ENCODE data around the gene PCSK5.

- TF ChIP-seq, protein P1, sequence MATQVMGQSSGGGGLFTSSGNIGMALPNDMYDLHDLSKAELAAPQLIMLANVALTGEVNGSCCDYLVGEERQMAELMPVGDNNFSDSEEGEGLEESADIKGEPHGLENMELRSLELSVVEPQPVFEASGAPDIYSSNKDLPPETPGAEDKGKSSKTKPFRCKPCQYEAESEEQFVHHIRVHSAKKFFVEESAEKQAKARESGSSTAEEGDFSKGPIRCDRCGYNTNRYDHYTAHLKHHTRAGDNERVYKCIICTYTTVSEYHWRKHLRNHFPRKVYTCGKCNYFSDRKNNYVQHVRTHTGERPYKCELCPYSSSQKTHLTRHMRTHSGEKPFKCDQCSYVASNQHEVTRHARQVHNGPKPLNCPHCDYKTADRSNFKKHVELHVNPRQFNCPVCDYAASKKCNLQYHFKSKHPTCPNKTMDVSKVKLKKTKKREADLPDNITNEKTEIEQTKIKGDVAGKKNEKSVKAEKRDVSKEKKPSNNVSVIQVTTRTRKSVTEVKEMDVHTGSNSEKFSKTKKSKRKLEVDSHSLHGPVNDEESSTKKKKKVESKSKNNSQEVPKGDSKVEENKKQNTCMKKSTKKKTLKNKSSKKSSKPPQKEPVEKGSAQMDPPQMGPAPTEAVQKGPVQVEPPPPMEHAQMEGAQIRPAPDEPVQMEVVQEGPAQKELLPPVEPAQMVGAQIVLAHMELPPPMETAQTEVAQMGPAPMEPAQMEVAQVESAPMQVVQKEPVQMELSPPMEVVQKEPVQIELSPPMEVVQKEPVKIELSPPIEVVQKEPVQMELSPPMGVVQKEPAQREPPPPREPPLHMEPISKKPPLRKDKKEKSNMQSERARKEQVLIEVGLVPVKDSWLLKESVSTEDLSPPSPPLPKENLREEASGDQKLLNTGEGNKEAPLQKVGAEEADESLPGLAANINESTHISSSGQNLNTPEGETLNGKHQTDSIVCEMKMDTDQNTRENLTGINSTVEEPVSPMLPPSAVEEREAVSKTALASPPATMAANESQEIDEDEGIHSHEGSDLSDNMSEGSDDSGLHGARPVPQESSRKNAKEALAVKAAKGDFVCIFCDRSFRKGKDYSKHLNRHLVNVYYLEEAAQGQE (IDR thresholded peaks at IDR 0.05; ENCODE audit: low read depth), result no peak
- no peak for TF ChIP-seq CEBPB (IDR thresholded peaks at IDR 0.05)
- no peak for TF ChIP-seq ZBTB7A (IDR thresholded peaks at IDR 0.05; ENCODE audit: low read depth)
- no peak for TF ChIP-seq TAF1 (IDR thresholded peaks at IDR 0.05; ENCODE audit: low read depth)
- TF ChIP-seq YY1 (IDR thresholded peaks at IDR 0.05; ENCODE audit: low read depth), result no peak
- no peak for TF ChIP-seq MAX (IDR thresholded peaks at IDR 0.05)
- TF ChIP-seq EP300 (IDR thresholded peaks at IDR 0.05; ENCODE audit: borderline replicate concordance), result no peak
Measured at GRCh38 chr9:76158713-76159112, 268.2 kb downstream of the PCSK5 start.

Data from Ishikawa (cell line).